Upper lobe of left lung (tissue), 4 donors: ENCODE measurements around the gene TBCA.

Source experiments
- POLR2A ChIP-seq, 4 donors: fragments of 450-650 bp; IDR thresholded peaks; one replicate each; pipeline ENCODE4 v1.5.1; 2016 to 2017; ENCODE audit warnings: antibody characterized with exemption in 4 of 4, mild to moderate bottlenecking in 2 of 4
- POLR2AphosphoS5 ChIP-seq, 2 donors: sonication (generic); formaldehyde crosslinking; IDR thresholded peaks; one replicate each; pipeline ENCODE4 v1.5.1; 2017; ENCODE audit warnings: antibody characterized with exemption in 2 of 2
- TF ChIP-seq, protein P1 (sequence below), 6 experiments: fragments of 450-650 bp in 4 of 6; fragments of 200-600 bp in 2 of 6; sonication (generic) in 2 of 6; IDR thresholded peaks; one replicate each; pipeline ENCODE4 v1.5.1; 2016 to 2019; ENCODE audit warnings: antibody characterized with exemption in 6 of 6

DNA sequence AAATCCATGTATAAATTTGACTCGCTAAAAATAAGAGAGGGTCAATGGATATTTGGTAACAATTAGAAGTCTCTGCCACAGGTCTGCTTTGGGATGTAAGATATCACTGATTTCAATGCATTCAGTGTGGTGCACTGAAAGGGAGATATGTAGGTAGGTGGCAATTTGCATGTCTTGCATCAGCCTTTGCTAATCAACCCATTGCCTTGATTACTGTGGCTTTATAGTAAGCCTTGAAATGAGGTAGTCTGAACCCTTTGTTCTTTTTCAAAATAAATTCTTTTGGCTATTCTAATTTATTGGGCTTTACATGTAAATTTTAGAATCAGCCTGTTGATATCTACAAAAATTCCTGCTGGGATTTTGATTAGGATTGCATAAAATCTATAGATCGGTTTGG is 15.8 kb upstream of the TBCA start:
- TF ChIP-seq, protein P1, sequence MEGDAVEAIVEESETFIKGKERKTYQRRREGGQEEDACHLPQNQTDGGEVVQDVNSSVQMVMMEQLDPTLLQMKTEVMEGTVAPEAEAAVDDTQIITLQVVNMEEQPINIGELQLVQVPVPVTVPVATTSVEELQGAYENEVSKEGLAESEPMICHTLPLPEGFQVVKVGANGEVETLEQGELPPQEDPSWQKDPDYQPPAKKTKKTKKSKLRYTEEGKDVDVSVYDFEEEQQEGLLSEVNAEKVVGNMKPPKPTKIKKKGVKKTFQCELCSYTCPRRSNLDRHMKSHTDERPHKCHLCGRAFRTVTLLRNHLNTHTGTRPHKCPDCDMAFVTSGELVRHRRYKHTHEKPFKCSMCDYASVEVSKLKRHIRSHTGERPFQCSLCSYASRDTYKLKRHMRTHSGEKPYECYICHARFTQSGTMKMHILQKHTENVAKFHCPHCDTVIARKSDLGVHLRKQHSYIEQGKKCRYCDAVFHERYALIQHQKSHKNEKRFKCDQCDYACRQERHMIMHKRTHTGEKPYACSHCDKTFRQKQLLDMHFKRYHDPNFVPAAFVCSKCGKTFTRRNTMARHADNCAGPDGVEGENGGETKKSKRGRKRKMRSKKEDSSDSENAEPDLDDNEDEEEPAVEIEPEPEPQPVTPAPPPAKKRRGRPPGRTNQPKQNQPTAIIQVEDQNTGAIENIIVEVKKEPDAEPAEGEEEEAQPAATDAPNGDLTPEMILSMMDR (IDR thresholded peaks at IDR 0.05): no peak
- no peak for TF ChIP-seq POLR2AphosphoS5 (IDR thresholded peaks at IDR 0.05)
- no peak for TF ChIP-seq POLR2A (IDR thresholded peaks at IDR 0.05)
